HepG2 (cell line): ENCODE results near the gene TSPAN2. TPM values are rescaled to one million over a fixed set of nuclear protein-coding genes. Genes with fewer than 3 reads are reported as not detected.
A peak's percentile ranks its signal among the peaks of the same experiment; 100 is the strongest.

Experiments
- ATAC-seq: fragments of 200-7000 bp; cut with Tn5 transposase; 3 replicates; pipeline ENCODE4 v1.9.1; 2020; ENCODE audit warnings: mild to moderate bottlenecking, moderate library complexity
- BruUV-seq: library from RNA; stranded (reverse); fragments of 400-500 nt; replicated peaks from 2 replicates; lab custom pipeline; 2021; lab: Mats Ljungman, UMichigan
- CTCF ChIA-PET: fragments of 300-600 bp; formaldehyde crosslinking; extraction: SDS; loops from one replicate; lab custom pipeline; 2021; ENCODE audit warnings: low total read pairs, inconsistent platforms, low intra/inter-chr PET ratio; lab: Yijun Ruan, JAX
- POLR2A ChIA-PET: fragments of 350-600 bp; sonication (Branson Sonifier 250); formaldehyde crosslinking; loops from one replicate; lab custom pipeline; 2020; ENCODE audit warnings: antibody characterized with exemption, inconsistent platforms; lab: Yijun Ruan, JAX
- DNase-seq: peaks from one replicate; pipeline ENCODE4 v3.0.0-alpha.2; 2015; ENCODE audit warnings: low spot score
- FAIRE-seq: peaks from 3 replicates; lab custom pipeline; 2011; peaks lifted over from hg19 to GRCh38; lab: Jason Lieb, UNC
- H2AFZ ChIP-seq: one replicate; pipeline ENCODE4 v1.6.1; 2011; ENCODE audit warnings: low read length, inconsistent platforms
- H3K27ac ChIP-seq: fragments of 300-600 bp; 3 replicates; pipeline ENCODE4 v1.8.0; 2011; ENCODE audit warnings: mixed run types, mild to moderate bottlenecking, mixed read lengths, low read length, inconsistent platforms; ENCODE audit not compliant: insufficient read depth; ENCODE audit errors: extremely low read length
- H3K27me3 ChIP-seq, 2 experiments: fragments of 200-600 bp in 1 of 2; 2 replicates in 1 of 2; 3 replicates in 1 of 2; pipeline versions ENCODE4 v1.6.0 to v1.8.0; 2011; ENCODE audit warnings: low read length in 2 of 2, mild to moderate bottlenecking in 2 of 2, moderate library complexity in 2 of 2, inconsistent platforms in 1 of 2; ENCODE audit not compliant: insufficient read depth in 2 of 2, control insufficient read depth in 1 of 2
- H3K36me3 ChIP-seq, 2 experiments: fragments of 200-600 bp in 1 of 2; replicated peaks in 1 of 2; 2 replicates in 1 of 2; 3 replicates in 1 of 2; pipeline versions ENCODE4 v1.5.1 to v1.8.0; 2011; ENCODE audit warnings: low read length in 2 of 2, inconsistent platforms in 1 of 2; ENCODE audit not compliant: insufficient read depth in 2 of 2, control insufficient read depth in 1 of 2
- H3K4me1 ChIP-seq: 2 replicates; pipeline ENCODE4 v1.5.1; 2012; ENCODE audit warnings: low read length, inconsistent platforms; ENCODE audit not compliant: insufficient read depth
- H3K4me2 ChIP-seq: 2 replicates; pipeline ENCODE4 v1.6.0; 2011; ENCODE audit warnings: low read depth, low read length, inconsistent platforms
- H3K4me3 ChIP-seq, 3 experiments: fragments of 200-600 bp in 1 of 3; sonication (generic), shearing (Covaris generic) in 1 of 3; replicated peaks in 1 of 3; 2 replicates each; pipeline ENCODE4 v1.5.1; 2011 to 2016; ENCODE audit warnings: low read length in 3 of 3, inconsistent platforms in 2 of 3, low read depth in 2 of 3, mild to moderate bottlenecking in 2 of 3, control low read depth in 1 of 3, mixed read lengths in 1 of 3; ENCODE audit not compliant: insufficient read depth in 1 of 3
- H3K79me2 ChIP-seq: one replicate; pipeline ENCODE4 v1.6.1; 2011; ENCODE audit warnings: low read length, inconsistent platforms; ENCODE audit not compliant: insufficient read depth
- H3K9ac ChIP-seq: 2 replicates; pipeline ENCODE4 v1.6.0; 2011; ENCODE audit warnings: mild to moderate bottlenecking, low read depth, low read length, inconsistent platforms; ENCODE audit not compliant: insufficient read depth
- H3K9me3 ChIP-seq: 2 replicates; pipeline ENCODE4 v1.5.1; 2012; ENCODE audit warnings: mild to moderate bottlenecking, low read length
- H4K20me1 ChIP-seq: 2 replicates; pipeline ENCODE4 v1.6.0; 2011; ENCODE audit warnings: inconsistent platforms, mild to moderate bottlenecking, low read length, moderate library complexity; ENCODE audit not compliant: insufficient read depth
- HIC2 ChIP-seq: sonication (generic); formaldehyde crosslinking; IDR thresholded peaks from 2 replicates; pipeline ENCODE4 v1.9.0; 2022; ENCODE audit warnings: low read depth, missing genetic modification reagents
- REST ChIP-seq, 2 experiments: IDR thresholded peaks; 2 replicates each; pipeline ENCODE4 v1.6.1; 2011 to 2012; ENCODE audit warnings: low read length in 2 of 2, borderline replicate concordance in 1 of 2, low read depth in 1 of 2, mild to moderate bottlenecking in 1 of 2, moderate library complexity in 1 of 2
- WGBS: methylation state at CpG from one replicate; pipeline ENCODE4 v1.1.6; 2017; ENCODE audit warnings: low lambda C conversion rate; 5-methylcytosine and 5-hydroxymethylcytosine counted together
- in situ Hi-C: cut with HindIII; loops from 2 replicates; pipeline ENCODE4 v1.10.0; 2017; ENCODE audit warnings: low pct_unique_long_range_greater_than_20kb; ENCODE audit not compliant: extremely low pct_ligation_motif_present
- intact Hi-C: fragments of 100-400 bp; cut with micrococcal nuclease; formaldehyde crosslinking; loops from one replicate; pipeline ENCODE4 v1.10.0; 2022; ENCODE audit not compliant: unreplicated experiment
- polyA plus RNA-seq, 8 experiments: library from polyadenylated mRNA; depleted of rRNA in 3 of 8; stranded (reverse) in 7 of 8; unstranded in 1 of 8; fragments of >200 nt; fragmentation: Illumina TruSeq in 4 of 8; extraction: Trizol in 4 of 8; gene quantifications; 2 replicates each; pipeline versions ENCODE4 v1.2.1 to v1.2.3, GENCODE V29; 2011 to 2016; ENCODE audit warnings: low read depth in 4 of 8, missing spikeins in 1 of 8, mixed read lengths in 1 of 8; ENCODE audit not compliant: insufficient read depth in 1 of 8
- total RNA-seq, 5 experiments: library from RNA; depleted of rRNA; stranded (reverse); fragments of >200 nt; fragmentation: Illumina TruSeq; extraction: Trizol; gene quantifications; 2 replicates each; pipeline ENCODE4 v1.2.3, GENCODE V29; 2016; ENCODE audit warnings: low read depth in 1 of 5

TSPAN2 gene
- total and polyA plus RNA-seq, 2 of the 13 experiments (the other 11 are each of a cell fraction or from before 2014, with no cell fraction given) = not detected

GRCh38 chr1:115060501-115060900 is 28.8 kb downstream of the TSPAN2 start:
- POLR2A ChIA-PET = no interaction called here

More at GRCh38 chr1:115060501-115060900, 28.8 kb downstream of the TSPAN2 start:
- peak in 1 of 2 experiments; percentile 74; a peak in 2 of 4 replicates for TF ChIP-seq REST (IDR thresholded peaks at IDR 0.05; ENCODE audit: borderline replicate concordance in 1 of 2, low read depth in 1 of 2, low read length in 2 of 2)
- no peak for TF ChIP-seq HIC2
- CTCF ChIA-PET = no interaction called here
- H3K27ac ChIP-seq = no peak overlapping the region
- H4K20me1 ChIP-seq = no peaks in the 10 kb centered on the region
- no peaks in the 10 kb centered on the region for H3K9me3 ChIP-seq
- DNase-seq (no peak), FAIRE-seq (no peak), ATAC-seq (no peak)
- H3K36me3 ChIP-seq = no peaks in the 10 kb centered on the region
- no peak overlapping the region for H2AFZ ChIP-seq
- no peaks in the 10 kb centered on the region for H3K79me2 ChIP-seq
- H3K4me1 ChIP-seq = no peaks in the 10 kb centered on the region
- no peak overlapping the region for H3K4me2 ChIP-seq
- in situ Hi-C loops = no loop called here
- H3K27me3 ChIP-seq = 0 out of 5 replicates have a peak, but pooled peaks cover 0 to 3% of the 10 kb centered on the region in 2 experiments
- WGBS = 12% methylated on average over 4 of the region's 4 CpGs
- no peak overlapping the region for H3K9ac ChIP-seq
- intact Hi-C loops = no loop called here
- H3K4me3 ChIP-seq = no peak overlapping the region
- BruUV-seq = no TSS peak
